CD14-positive monocyte (primary cell): ENCODE measurements around the gene GPN1. TPM values are rescaled to one million over a fixed set of nuclear protein-coding genes. Genes with fewer than 3 reads are reported as not detected.

Experiments used
- DNase-seq, 3 donors: peaks; one replicate each; pipeline ENCODE4 v3.0.0-alpha.2; 2011 to 2022
- H2AFZ ChIP-seq: 2 replicates; pipeline ENCODE4 v1.6.0; 2012; ENCODE audit warnings: mild to moderate bottlenecking, low read depth, low read length, inconsistent platforms; ENCODE audit not compliant: insufficient read depth, poor library complexity, severe bottlenecking
- H3K27ac ChIP-seq, 2 donors: 1 replicate in 1 of 2; 2 replicates in 1 of 2; pipeline ENCODE4 v1.5.1; 2012 to 2013; ENCODE audit warnings: low read length in 2 of 2, control low read depth in 1 of 2, inconsistent platforms in 1 of 2, low read depth in 1 of 2, mild to moderate bottlenecking in 1 of 2
- H3K27me3 ChIP-seq, 2 donors: one replicate each; pipeline versions ENCODE4 v1.6.0 to v1.6.1; 2011 to 2013; ENCODE audit warnings: low read length in 2 of 2; ENCODE audit not compliant: control insufficient read depth in 2 of 2, insufficient read depth in 2 of 2
- H3K36me3 ChIP-seq, 2 donors: replicated peaks in 1 of 2; 1 replicate in 1 of 2; 2 replicates in 1 of 2; pipeline versions ENCODE4 v1.5.1 to v1.6.1; 2012 to 2013; ENCODE audit warnings: low read length in 2 of 2, control low read depth in 1 of 2, inconsistent platforms in 1 of 2, mild to moderate bottlenecking in 1 of 2; ENCODE audit not compliant: insufficient read depth in 2 of 2, control insufficient read depth in 1 of 2
- H3K4me1 ChIP-seq, 2 donors: 1 replicate in 1 of 2; 2 replicates in 1 of 2; pipeline versions ENCODE4 v1.5.1 to v1.6.1; 2012 to 2013; ENCODE audit warnings: low read length in 2 of 2, control low read depth in 1 of 2, inconsistent platforms in 1 of 2, mild to moderate bottlenecking in 1 of 2, moderate library complexity in 1 of 2; ENCODE audit not compliant: insufficient read depth in 2 of 2, control insufficient read depth in 1 of 2
- H3K4me2 ChIP-seq: replicated peaks from 2 replicates; pipeline ENCODE3; 2012; ENCODE audit warnings: low read length, moderate library complexity, mild to moderate bottlenecking; ENCODE audit not compliant: poor library complexity, severe bottlenecking; ENCODE audit errors: extremely low read depth
- H3K4me3 ChIP-seq, 3 experiments: fragments of 200-600 bp in 1 of 3; sonication (generic) in 1 of 3; replicated peaks in 1 of 3; 1 replicate in 2 of 3; 2 replicates in 1 of 3; pipeline ENCODE4 v1.5.1; 2011 to 2013; ENCODE audit warnings: low read length in 3 of 3, mild to moderate bottlenecking in 3 of 3, control low read depth in 2 of 3, low read depth in 2 of 3, inconsistent platforms in 1 of 3, moderate library complexity in 1 of 3
- H3K79me2 ChIP-seq: 2 replicates; pipeline ENCODE4 v1.6.0; 2012; ENCODE audit warnings: mild to moderate bottlenecking, control low read depth, inconsistent platforms, low read length, moderate library complexity; ENCODE audit not compliant: insufficient read depth
- H3K9ac ChIP-seq: 2 replicates; pipeline ENCODE4 v1.6.0; 2017; ENCODE audit warnings: low read length, mild to moderate bottlenecking; ENCODE audit not compliant: insufficient read depth, poor library complexity, severe bottlenecking
- H3K9me3 ChIP-seq, 2 donors: replicated peaks in 1 of 2; 1 replicate in 1 of 2; 2 replicates in 1 of 2; pipeline versions ENCODE4 v1.5.1 to v1.6.1; 2012 to 2013; ENCODE audit warnings: low read length in 2 of 2, control low read depth in 1 of 2; ENCODE audit not compliant: control insufficient read depth in 1 of 2, insufficient read depth in 1 of 2
- H4K20me1 ChIP-seq: 2 replicates; pipeline ENCODE4 v1.6.0; 2012; ENCODE audit warnings: mild to moderate bottlenecking, low read length, control low read depth, moderate library complexity; ENCODE audit not compliant: insufficient read depth
- H3K27ac Mint-ChIP-seq, 7 donors: one replicate each; pipeline ENCODE4 v1.8.0; 2020; ENCODE audit warnings: mild to moderate bottlenecking in 7 of 7, mixed read lengths in 7 of 7, moderate library complexity in 6 of 7, inconsistent platforms in 2 of 7
- H3K27me3 Mint-ChIP-seq, 3 donors: one replicate each; pipeline ENCODE4 v1.8.0; 2021 to 2022; ENCODE audit warnings: low read depth in 3 of 3, mild to moderate bottlenecking in 3 of 3, mixed read lengths in 3 of 3, moderate library complexity in 3 of 3, inconsistent platforms in 1 of 3
- H3K36me3 Mint-ChIP-seq, 2 donors: one replicate each; pipeline ENCODE4 v1.8.0; 2020; ENCODE audit warnings: mixed read lengths in 2 of 2, inconsistent platforms in 1 of 2, mild to moderate bottlenecking in 1 of 2
- H3K4me1 Mint-ChIP-seq: one replicate; pipeline ENCODE4 v1.8.0; 2020; ENCODE audit warnings: mild to moderate bottlenecking, mixed read lengths
- H3K4me3 Mint-ChIP-seq, 2 donors: one replicate each; pipeline ENCODE4 v1.8.0; 2020; ENCODE audit warnings: mild to moderate bottlenecking in 2 of 2, mixed read lengths in 2 of 2, moderate library complexity in 1 of 2
- H3K9me3 Mint-ChIP-seq, 7 donors: one replicate each; pipeline ENCODE4 v1.8.0; 2020 to 2022; ENCODE audit warnings: mixed read lengths in 7 of 7, mild to moderate bottlenecking in 6 of 7, moderate library complexity in 6 of 7, inconsistent platforms in 2 of 7
- WGBS: methylation state at CpG from one replicate; pipeline ENCODE4 v1.1.5; 2013; ENCODE audit warnings: missing lambda C conversion rate; ENCODE audit not compliant: insufficient coverage; 5-methylcytosine and 5-hydroxymethylcytosine counted together
- intact Hi-C, 2 donors: fragments of 100-400 bp; cut with micrococcal nuclease; formaldehyde crosslinking; loops; one replicate each; pipeline versions ENCODE4 v1.15.0 to v1.15.1; 2023
- polyA plus RNA-seq, 3 donors: library from polyadenylated mRNA; depleted of rRNA in 1 of 3; unstranded in 2 of 3; stranded (reverse) in 1 of 3; fragments of 300-500 nt in 2 of 3; fragments of >200 nt in 1 of 3; fragmentation: Illumina TruSeq in 2 of 3; gene quantifications; 1 replicate in 2 of 3; 2 replicates in 1 of 3; pipeline ENCODE4 v1.2.3, GENCODE V29; 2012 to 2021
- TF ChIP-seq, protein P1 (sequence below): fragments of 200-600 bp; IDR thresholded peaks from one replicate; pipeline ENCODE4 v1.8.0; 2022; ENCODE audit warnings: antibody characterized with exemption, mild to moderate bottlenecking

The GPN1 gene
- polyA plus RNA-seq, 3 donors: 16.1 to 49.8 (median 46.8) TPM

GRCh38 chr2:27651056-27651455 is 22.2 kb downstream of the GPN1 start:
- H3K36me3 Mint-ChIP-seq: peaks cover 78 to 90% of the 10 kb centered on the region in 2 donors

DNA sequence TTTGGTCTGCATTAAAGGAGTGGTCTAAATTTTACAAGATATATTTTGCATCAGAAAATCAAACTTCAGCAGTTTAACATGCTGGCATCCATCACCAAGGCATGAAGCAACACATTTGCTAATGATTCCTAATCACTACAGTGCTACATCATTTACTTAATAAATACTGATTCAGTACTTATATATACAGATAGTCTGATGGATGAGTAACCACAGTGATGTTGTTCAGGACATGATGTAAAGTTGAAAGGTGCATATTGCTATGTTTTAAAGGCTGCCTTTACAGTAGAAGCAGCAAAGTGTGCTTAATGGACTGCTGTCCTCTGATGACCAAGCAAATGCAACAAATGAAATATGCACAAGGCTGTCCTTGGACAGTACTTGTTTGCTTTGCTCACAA is 23.5 kb downstream of the GPN1 start:
- H3K27me3 ChIP-seq: no peaks in the 10 kb centered on the region
- H3K79me2 ChIP-seq: no peaks in the 10 kb centered on the region
- peaks cover 82 to 92% of the 10 kb centered on the region in 2 donors for H3K36me3 Mint-ChIP-seq
- no peak overlapping the region for H3K4me3 Mint-ChIP-seq
- TF ChIP-seq, protein P1, sequence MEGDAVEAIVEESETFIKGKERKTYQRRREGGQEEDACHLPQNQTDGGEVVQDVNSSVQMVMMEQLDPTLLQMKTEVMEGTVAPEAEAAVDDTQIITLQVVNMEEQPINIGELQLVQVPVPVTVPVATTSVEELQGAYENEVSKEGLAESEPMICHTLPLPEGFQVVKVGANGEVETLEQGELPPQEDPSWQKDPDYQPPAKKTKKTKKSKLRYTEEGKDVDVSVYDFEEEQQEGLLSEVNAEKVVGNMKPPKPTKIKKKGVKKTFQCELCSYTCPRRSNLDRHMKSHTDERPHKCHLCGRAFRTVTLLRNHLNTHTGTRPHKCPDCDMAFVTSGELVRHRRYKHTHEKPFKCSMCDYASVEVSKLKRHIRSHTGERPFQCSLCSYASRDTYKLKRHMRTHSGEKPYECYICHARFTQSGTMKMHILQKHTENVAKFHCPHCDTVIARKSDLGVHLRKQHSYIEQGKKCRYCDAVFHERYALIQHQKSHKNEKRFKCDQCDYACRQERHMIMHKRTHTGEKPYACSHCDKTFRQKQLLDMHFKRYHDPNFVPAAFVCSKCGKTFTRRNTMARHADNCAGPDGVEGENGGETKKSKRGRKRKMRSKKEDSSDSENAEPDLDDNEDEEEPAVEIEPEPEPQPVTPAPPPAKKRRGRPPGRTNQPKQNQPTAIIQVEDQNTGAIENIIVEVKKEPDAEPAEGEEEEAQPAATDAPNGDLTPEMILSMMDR: no peak
- no peak overlapping the region for H3K27ac Mint-ChIP-seq
- H2AFZ ChIP-seq: no peak overlapping the region
- no peak overlapping the region for H3K27ac ChIP-seq
- H3K36me3 ChIP-seq: peaks cover 94 to 99% of the 10 kb centered on the region in 2 donors
- H3K4me3 ChIP-seq: no peak overlapping the region
- H4K20me1 ChIP-seq: no peaks in the 10 kb centered on the region
- H3K9ac ChIP-seq: no peak overlapping the region
- no peaks in the 10 kb centered on the region for H3K27me3 Mint-ChIP-seq
- intact Hi-C loops: no loop called here
- no peak for DNase-seq
- H3K4me1 Mint-ChIP-seq: no peaks in the 10 kb centered on the region
- no peaks in the 10 kb centered on the region for H3K9me3 ChIP-seq
- no peaks in the 10 kb centered on the region for H3K4me1 ChIP-seq
- H3K9me3 Mint-ChIP-seq: no peaks in the 10 kb centered on the region
- H3K4me2 ChIP-seq: no peak overlapping the region

More at GRCh38 chr2:27651056-27651455, 22.2 kb downstream of the GPN1 start:
- no peaks in the 10 kb centered on the region for H4K20me1 ChIP-seq
- 96% methylated on average over 3 of the region's 4 CpGs for WGBS
- H3K4me3 ChIP-seq: no peak overlapping the region
- H3K4me1 ChIP-seq: no peaks in the 10 kb centered on the region
- no peak overlapping the region for H3K4me2 ChIP-seq
- no peak overlapping the region for H2AFZ ChIP-seq
- no peaks in the 10 kb centered on the region for H3K9me3 ChIP-seq
- H3K9ac ChIP-seq: no peak overlapping the region
- no peaks in the 10 kb centered on the region for H3K4me1 Mint-ChIP-seq
- no peaks in the 10 kb centered on the region for H3K9me3 Mint-ChIP-seq
- no peaks in the 10 kb centered on the region for H3K27me3 Mint-ChIP-seq
- no peaks in the 10 kb centered on the region for H3K79me2 ChIP-seq
- no peak overlapping the region for H3K4me3 Mint-ChIP-seq
- intact Hi-C loops: no loop called here
- H3K36me3 ChIP-seq: peaks cover 94 to 99% of the 10 kb centered on the region in 2 donors
- TF ChIP-seq, protein P1: no peak
- H3K27ac Mint-ChIP-seq: no peak overlapping the region
- no peak for DNase-seq
- H3K27ac ChIP-seq: no peak overlapping the region
- H3K27me3 ChIP-seq: no peaks in the 10 kb centered on the region
